Measurements from ENCODE around the gene TNFSF8.
A peak's percentile ranks its signal among the peaks of the same experiment; 100 is the strongest.

The TNFSF8 gene

GRCh38 chr9:114896344-114896743 lies 34.0 kb downstream of the TNFSF8 start:
- H3K4me3 ChIP-seq (ENCODE audit: insufficient read depth, low read depth, low read length) = no peak overlapping the region
- no peak overlapping the region for H3K27ac ChIP-seq (ENCODE audit: insufficient read depth, low read depth, low read length, poor library complexity, severe bottlenecking)
- H3K36me3 ChIP-seq (ENCODE audit: control insufficient read depth, insufficient read depth, low read length) = no peaks in the 10 kb centered on the region
- no peaks in the 10 kb centered on the region for H3K4me1 ChIP-seq (ENCODE audit: control insufficient read depth, insufficient read depth, low read length)
- no peaks in the 10 kb centered on the region for H3K9me3 ChIP-seq (ENCODE audit: control insufficient read depth, low read length)
- no peaks in the 10 kb centered on the region for H3K27me3 ChIP-seq (ENCODE audit: control insufficient read depth, insufficient read depth, low read length, poor library complexity, severe bottlenecking)

DNA sequence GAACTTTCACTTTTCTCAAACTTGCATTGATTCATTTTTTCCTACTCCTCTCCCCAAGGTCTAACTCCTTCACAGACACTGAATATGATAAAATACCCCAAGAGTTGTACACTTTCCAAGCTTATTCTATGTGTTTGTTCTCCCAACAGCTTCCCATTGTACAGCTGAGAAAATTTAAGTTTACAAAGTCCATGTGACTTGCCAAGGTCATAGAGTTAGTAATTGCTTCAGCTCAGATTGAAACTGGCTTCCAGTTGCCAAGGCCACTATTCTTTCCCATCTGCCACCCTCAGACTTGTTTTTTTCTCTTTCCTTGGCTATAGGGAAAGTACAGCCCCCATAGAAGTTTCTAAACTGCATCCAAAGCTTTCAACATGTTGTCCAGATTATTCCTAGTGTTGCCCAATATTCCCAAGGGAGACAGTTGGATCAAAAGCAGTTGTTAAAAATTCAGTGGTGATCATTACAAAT lies 34.8 kb downstream of the TNFSF8 start:
- Histone ChIP-seq H3K4me3 (ENCODE audit: insufficient read depth, low read depth, low read length) (no peak overlapping the region), H3K9me3 (ENCODE audit: control insufficient read depth, low read length) (no peaks in the 10 kb centered on the region), H3K27ac (ENCODE audit: insufficient read depth, low read depth, low read length, poor library complexity, severe bottlenecking) (peak overlapping the region; percentile 29), H3K36me3 (ENCODE audit: control insufficient read depth, insufficient read depth, low read length) (no peaks in the 10 kb centered on the region), H3K27me3 (ENCODE audit: control insufficient read depth, insufficient read depth, low read length, poor library complexity, severe bottlenecking) (no peaks in the 10 kb centered on the region), H3K4me1 (ENCODE audit: control insufficient read depth, insufficient read depth, low read length) (no peaks in the 10 kb centered on the region)

DNA sequence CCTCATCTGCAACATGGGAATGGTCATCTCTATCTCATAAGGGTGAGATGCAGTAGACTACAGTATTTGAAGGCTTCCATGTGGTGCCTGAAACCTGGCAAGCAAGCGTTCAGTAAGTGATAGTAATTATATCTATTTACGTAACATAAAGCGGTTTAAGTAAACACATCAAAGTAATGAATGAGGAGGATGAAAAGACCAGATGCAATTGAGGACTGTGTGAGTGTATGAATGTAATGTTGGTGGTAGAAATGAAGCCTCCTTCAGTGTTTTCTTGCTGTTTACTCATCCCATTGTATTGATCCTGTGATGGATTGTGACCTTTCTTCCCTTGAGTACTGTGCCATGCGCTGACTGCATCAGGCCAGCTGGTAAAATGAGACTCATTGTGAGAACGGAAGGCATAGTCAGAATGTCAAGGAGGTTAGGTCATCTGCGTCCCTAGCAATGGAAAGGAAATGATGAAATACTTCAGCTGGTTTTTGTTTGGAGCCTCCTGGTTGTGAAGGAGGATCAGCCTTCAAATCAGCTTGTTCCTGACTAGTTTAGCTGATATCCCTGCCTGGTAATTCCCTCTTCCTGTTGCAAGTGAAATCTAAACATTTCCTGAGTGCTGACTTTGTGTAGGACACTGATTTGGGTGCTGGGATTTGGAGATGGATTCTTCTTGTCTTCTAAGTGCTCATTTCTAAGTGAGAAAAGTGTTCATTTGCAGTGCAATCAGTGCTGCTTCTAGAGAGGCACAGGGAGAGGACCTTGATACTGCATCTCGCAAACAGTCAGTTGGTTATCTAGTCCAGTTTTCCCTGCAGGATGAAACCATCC lies 35.6 kb downstream of the TNFSF8 start:
- 77 to 87% methylated on average over 7 of the region's 7 CpGs for WGBS, 2 experiments
- H3K27ac ChIP-seq (ENCODE audit: insufficient read depth, low read depth, low read length, poor library complexity, severe bottlenecking) = peak overlapping the region; percentile 29
- no peaks in the 10 kb centered on the region for H3K36me3 ChIP-seq (ENCODE audit: control insufficient read depth, insufficient read depth, low read length)
- H3K4me3 ChIP-seq (ENCODE audit: insufficient read depth, low read depth, low read length) = no peak overlapping the region
- H3K9me3 ChIP-seq (ENCODE audit: control insufficient read depth, low read length) = no peaks in the 10 kb centered on the region
- no peaks in the 10 kb centered on the region for H3K27me3 ChIP-seq (ENCODE audit: control insufficient read depth, insufficient read depth, low read length, poor library complexity, severe bottlenecking)
- H3K4me1 ChIP-seq (ENCODE audit: control insufficient read depth, insufficient read depth, low read length) = no peaks in the 10 kb centered on the region

DNA sequence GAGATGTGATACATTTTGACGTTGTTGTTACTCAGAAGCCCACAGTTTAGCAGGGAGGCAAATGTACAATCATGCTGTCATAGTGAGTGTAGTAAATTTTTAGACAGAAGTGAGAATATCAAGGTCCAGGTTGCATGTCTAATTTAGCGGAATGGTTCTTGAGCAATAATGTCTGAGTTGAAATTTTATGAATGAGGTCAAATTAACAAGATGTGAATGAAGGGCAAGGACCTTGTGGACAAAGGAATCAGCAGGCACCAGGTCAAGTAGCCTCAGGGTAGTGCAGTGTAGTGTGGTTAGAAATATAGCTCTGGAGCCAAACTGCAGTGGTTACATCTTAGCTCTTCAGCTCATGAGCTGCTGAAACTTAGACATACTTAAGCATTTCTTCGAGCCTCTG lies 36.2 kb downstream of the TNFSF8 start:
- H3K4me3 ChIP-seq (ENCODE audit: insufficient read depth, low read depth, low read length) = no peak overlapping the region
- H3K27me3 ChIP-seq (ENCODE audit: control insufficient read depth, insufficient read depth, low read length, poor library complexity, severe bottlenecking) = no peaks in the 10 kb centered on the region
- 58 to 65% methylated on average over 3 of the region's 3 CpGs for WGBS, 2 experiments
- no peak overlapping the region for H3K27ac ChIP-seq (ENCODE audit: insufficient read depth, low read depth, low read length, poor library complexity, severe bottlenecking)
- no peaks in the 10 kb centered on the region for H3K4me1 ChIP-seq (ENCODE audit: control insufficient read depth, insufficient read depth, low read length)
- no peaks in the 10 kb centered on the region for H3K36me3 ChIP-seq (ENCODE audit: control insufficient read depth, insufficient read depth, low read length)
- no peaks in the 10 kb centered on the region for H3K9me3 ChIP-seq (ENCODE audit: control insufficient read depth, low read length)

- H3K36me3 ChIP-seq (ENCODE audit: control insufficient read depth, insufficient read depth, low read length) = no peaks in the 10 kb centered on the region
- 92 to 95% methylated on average over 4 of the region's 4 CpGs for WGBS, 2 experiments
- no peak overlapping the region for H3K4me3 ChIP-seq (ENCODE audit: insufficient read depth, low read depth, low read length)
- no peaks in the 10 kb centered on the region for H3K4me1 ChIP-seq (ENCODE audit: control insufficient read depth, insufficient read depth, low read length)
- no peaks in the 10 kb centered on the region for H3K9me3 ChIP-seq (ENCODE audit: control insufficient read depth, low read length)
- no peak overlapping the region for H3K27ac ChIP-seq (ENCODE audit: insufficient read depth, low read depth, low read length, poor library complexity, severe bottlenecking)
- no peaks in the 10 kb centered on the region for H3K27me3 ChIP-seq (ENCODE audit: control insufficient read depth, insufficient read depth, low read length, poor library complexity, severe bottlenecking)
These were observed 37.0 kb downstream of the TNFSF8 start for GRCh38 chr9:114893221-114894010.

DNA sequence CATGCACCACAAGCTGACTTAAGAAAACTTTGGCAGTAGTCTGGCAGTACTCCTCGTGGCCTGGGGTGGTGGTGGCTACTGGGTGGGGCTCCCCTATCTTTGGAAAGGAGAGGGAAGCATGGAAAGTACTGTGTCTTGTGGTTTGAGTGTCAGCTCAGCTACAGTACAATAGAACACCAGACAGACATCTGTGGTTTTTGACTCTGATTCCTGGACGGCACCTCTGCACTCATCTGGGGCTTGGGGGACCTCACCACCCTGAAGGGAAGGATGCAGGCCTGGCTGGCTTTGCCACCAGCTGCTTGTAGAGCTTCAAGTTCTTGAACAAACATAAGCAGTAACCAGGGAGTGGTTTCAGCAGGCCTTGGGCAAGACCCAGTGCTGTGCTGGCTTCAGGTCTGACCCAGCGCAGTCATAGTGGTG lies 40.6 kb downstream of the TNFSF8 start:
- Histone ChIP-seq H3K4me1 (ENCODE audit: control insufficient read depth, insufficient read depth, low read length) (no peaks in the 10 kb centered on the region), H3K27me3 (ENCODE audit: control insufficient read depth, insufficient read depth, low read length, poor library complexity, severe bottlenecking) (no peaks in the 10 kb centered on the region), H3K27ac (ENCODE audit: insufficient read depth, low read depth, low read length, poor library complexity, severe bottlenecking) (no peak overlapping the region), H3K4me3 (ENCODE audit: insufficient read depth, low read depth, low read length) (no peak overlapping the region), H3K9me3 (ENCODE audit: control insufficient read depth, low read length) (no peaks in the 10 kb centered on the region), H3K36me3 (ENCODE audit: control insufficient read depth, insufficient read depth, low read length) (no peaks in the 10 kb centered on the region)
- WGBS, 2 experiments = 93 to 94% methylated on average over 3 of the region's 3 CpGs

DNA sequence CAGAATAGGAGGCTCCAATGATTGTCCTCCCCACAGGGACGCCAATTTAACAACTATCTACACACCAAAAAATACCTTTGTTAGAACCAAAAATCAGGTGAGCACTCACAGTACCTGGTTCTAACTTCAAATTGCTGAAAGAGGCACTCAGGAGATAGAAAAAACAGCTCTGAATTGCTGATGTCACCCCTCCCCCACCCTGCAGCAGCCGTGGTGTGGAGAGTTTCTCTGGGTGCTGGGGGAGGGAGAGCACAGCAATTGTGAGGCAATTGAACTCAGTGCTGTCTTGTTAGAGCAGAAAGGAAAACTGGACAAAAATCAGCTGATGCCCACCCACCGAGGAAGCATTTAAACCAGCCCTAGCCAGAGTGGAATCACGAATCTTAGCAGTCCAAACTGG lies 41.8 kb downstream of the TNFSF8 start:
- WGBS, 2 experiments = 65 to 73% methylated on average over 4 of the region's 4 CpGs
- H3K9me3 ChIP-seq (ENCODE audit: control insufficient read depth, low read length) = no peaks in the 10 kb centered on the region
- H3K4me3 ChIP-seq (ENCODE audit: insufficient read depth, low read depth, low read length) = no peak overlapping the region
- no peaks in the 10 kb centered on the region for H3K4me1 ChIP-seq (ENCODE audit: control insufficient read depth, insufficient read depth, low read length)
- H3K27ac ChIP-seq (ENCODE audit: insufficient read depth, low read depth, low read length, poor library complexity, severe bottlenecking) = no peak overlapping the region
- no peaks in the 10 kb centered on the region for H3K36me3 ChIP-seq (ENCODE audit: control insufficient read depth, insufficient read depth, low read length)
- no peaks in the 10 kb centered on the region for H3K27me3 ChIP-seq (ENCODE audit: control insufficient read depth, insufficient read depth, low read length, poor library complexity, severe bottlenecking)

DNA sequence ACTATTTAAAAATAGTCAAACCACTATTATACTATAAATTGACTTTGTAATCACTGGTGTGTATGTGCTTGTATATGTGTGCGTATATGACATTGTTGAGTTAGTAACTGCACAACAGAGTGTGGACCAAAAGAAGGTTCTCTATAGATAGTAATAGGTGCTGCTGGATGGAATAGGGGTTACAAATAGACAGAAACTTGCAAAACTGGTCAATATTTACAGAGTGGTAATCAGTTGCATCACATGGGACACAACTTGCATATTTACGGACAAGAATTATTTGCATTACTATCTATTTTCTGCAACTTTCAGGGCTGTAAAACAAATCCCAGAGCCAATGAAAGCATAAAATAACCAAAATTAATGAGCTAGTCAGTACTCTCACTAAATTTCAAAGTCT lies 42.4 kb downstream of the TNFSF8 start:
- Histone ChIP-seq H3K4me3 (ENCODE audit: insufficient read depth, low read depth, low read length) (no peak overlapping the region), H3K4me1 (ENCODE audit: control insufficient read depth, insufficient read depth, low read length) (no peaks in the 10 kb centered on the region), H3K36me3 (ENCODE audit: control insufficient read depth, insufficient read depth, low read length) (no peaks in the 10 kb centered on the region), H3K9me3 (ENCODE audit: control insufficient read depth, low read length) (no peaks in the 10 kb centered on the region), H3K27ac (ENCODE audit: insufficient read depth, low read depth, low read length, poor library complexity, severe bottlenecking) (no peak overlapping the region), H3K27me3 (ENCODE audit: control insufficient read depth, insufficient read depth, low read length, poor library complexity, severe bottlenecking) (no peaks in the 10 kb centered on the region)
- WGBS, 2 experiments = 94 to 96% methylated on average over 2 of the region's 2 CpGs

DNA sequence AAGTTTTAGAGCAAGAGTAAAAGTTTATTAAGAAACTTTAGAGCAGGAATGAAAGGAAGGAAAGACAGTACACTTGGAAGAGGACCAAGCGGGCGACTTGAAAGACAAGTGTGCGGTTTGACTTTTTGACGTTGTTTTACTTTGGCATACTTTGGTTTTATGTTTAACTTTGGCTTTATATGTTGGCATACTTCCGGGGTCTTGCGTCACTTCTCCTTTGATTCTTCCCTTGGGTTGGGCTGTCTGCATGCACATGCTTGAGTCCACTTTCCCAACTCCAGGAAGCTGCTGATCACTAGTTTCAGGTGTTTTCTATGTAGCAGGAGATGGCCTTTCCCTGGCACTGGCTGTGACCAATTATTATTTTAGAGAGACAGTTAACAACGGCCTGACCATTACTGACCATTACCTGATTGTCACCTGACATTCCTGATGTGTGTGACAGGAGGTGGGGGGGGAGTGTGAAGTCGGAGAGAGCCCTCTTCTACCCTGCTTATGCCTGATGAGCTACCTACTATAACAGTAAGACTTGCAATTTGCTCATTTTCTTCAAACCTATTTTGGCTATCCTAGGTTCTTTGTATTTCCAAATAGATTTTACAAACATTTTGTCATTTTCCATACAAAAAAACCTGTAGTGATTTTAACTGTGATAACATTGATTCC lies 45.5 kb downstream of the TNFSF8 start:
- H3K4me3 ChIP-seq (ENCODE audit: insufficient read depth, low read depth, low read length) = no peak overlapping the region
- H3K9me3 ChIP-seq (ENCODE audit: control insufficient read depth, low read length) = no peaks in the 10 kb centered on the region
- no peaks in the 10 kb centered on the region for H3K27me3 ChIP-seq (ENCODE audit: control insufficient read depth, insufficient read depth, low read length, poor library complexity, severe bottlenecking)
- H3K4me1 ChIP-seq (ENCODE audit: control insufficient read depth, insufficient read depth, low read length) = no peaks in the 10 kb centered on the region
- H3K36me3 ChIP-seq (ENCODE audit: control insufficient read depth, insufficient read depth, low read length) = no peaks in the 10 kb centered on the region
- 96 to 97% methylated on average over 8 of the region's 8 CpGs for WGBS, 2 experiments
- no peak overlapping the region for H3K27ac ChIP-seq (ENCODE audit: insufficient read depth, low read depth, low read length, poor library complexity, severe bottlenecking)

- 100% methylated on average over 1 of the region's 1 CpG for WGBS, 2 experiments
- no peaks in the 10 kb centered on the region for H3K36me3 ChIP-seq (ENCODE audit: control insufficient read depth, insufficient read depth, low read length)
These were observed 46.7 kb downstream of the TNFSF8 start for GRCh38 chr9:114883709-114884108.

More at GRCh38 chr9:114883709-114884108, 46.7 kb downstream of the TNFSF8 start:
- Histone ChIP-seq H3K9me3 (ENCODE audit: control insufficient read depth, low read length) (no peaks in the 10 kb centered on the region), H3K27ac (ENCODE audit: insufficient read depth, low read depth, low read length, poor library complexity, severe bottlenecking) (no peak overlapping the region), H3K4me1 (ENCODE audit: control insufficient read depth, insufficient read depth, low read length) (no peaks in the 10 kb centered on the region), H3K4me3 (ENCODE audit: insufficient read depth, low read depth, low read length) (no peak overlapping the region), H3K27me3 (ENCODE audit: control insufficient read depth, insufficient read depth, low read length, poor library complexity, severe bottlenecking) (no peaks in the 10 kb centered on the region)
